HFF-Myc (cell line): ENCODE data around the gene NEDD4L.

Experiments
- DNase-seq: peaks from one replicate; pipeline ENCODE4 v3.0.0-alpha.2; 2011; ENCODE audit warnings: low read depth; ENCODE audit errors: extremely low read depth
- H3K4me3 ChIP-seq: replicated peaks from 2 replicates; pipeline ENCODE4 v1.5.1; 2011; ENCODE audit warnings: low read depth, mild to moderate bottlenecking, control low read depth, low read length
- TF ChIP-seq, protein P1 (sequence below): IDR thresholded peaks from 2 replicates; pipeline ENCODE4 v1.5.1; 2012; ENCODE audit warnings: mild to moderate bottlenecking, low read depth, low read length, control low read depth; ENCODE audit errors: missing control alignments

The NEDD4L gene

DNA sequence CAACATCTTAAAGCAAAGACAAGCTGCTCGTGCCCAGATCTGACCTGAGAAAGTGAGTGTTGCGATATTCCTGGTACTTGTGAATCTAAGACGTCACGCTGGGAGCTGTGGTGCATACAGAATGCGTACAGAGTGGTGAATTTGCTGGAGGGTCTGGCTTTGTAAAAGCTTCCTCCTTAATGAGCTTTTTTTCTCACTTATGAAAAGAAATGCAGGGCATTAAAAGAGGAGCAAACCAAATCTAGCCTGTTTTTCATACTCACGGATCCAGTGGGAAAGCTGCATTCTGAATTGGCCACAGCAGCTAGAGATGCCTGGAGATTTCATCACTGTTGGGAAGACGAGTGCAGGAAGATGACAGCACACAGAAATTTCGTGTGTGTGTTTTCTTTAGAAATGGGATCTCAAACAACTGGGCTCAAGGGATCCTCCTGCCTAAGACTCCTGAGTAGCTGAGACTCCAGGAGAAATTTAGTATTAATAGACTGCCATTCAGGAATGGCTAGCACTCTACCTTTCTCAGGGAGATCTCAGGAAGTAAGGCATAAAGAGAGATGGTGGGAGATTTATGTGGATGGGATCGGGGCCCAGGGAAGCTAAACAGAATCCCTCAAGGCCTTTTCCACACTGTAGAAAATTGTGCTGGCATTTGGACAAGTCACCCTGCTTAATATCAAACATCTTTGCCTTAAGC, 403.5 kb downstream of the NEDD4L start:
- no peak overlapping the region for H3K4me3 ChIP-seq
- no peak for DNase-seq

DNA sequence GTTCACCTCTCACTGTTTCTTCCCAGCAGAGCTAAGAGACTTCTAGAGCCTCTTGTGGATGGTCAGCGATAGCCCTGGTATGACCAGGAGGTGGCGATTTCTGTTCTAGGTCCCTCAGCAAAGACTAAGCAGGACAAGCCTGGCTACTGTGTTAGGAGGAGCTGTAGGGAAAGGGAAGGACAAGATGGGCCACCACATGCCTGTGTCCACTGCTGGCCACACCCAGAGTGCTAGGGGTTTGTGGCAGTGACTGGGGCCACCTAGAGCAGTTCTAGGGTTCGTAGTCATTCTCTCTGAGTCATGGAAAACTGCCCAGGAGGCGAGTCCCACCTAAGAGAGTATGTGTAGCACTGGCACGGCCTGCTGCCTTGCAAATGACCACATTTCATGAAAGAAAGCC, 405.4 kb downstream of the NEDD4L start:
- H3K4me3 ChIP-seq, result no peak overlapping the region
- TF ChIP-seq, protein P1, sequence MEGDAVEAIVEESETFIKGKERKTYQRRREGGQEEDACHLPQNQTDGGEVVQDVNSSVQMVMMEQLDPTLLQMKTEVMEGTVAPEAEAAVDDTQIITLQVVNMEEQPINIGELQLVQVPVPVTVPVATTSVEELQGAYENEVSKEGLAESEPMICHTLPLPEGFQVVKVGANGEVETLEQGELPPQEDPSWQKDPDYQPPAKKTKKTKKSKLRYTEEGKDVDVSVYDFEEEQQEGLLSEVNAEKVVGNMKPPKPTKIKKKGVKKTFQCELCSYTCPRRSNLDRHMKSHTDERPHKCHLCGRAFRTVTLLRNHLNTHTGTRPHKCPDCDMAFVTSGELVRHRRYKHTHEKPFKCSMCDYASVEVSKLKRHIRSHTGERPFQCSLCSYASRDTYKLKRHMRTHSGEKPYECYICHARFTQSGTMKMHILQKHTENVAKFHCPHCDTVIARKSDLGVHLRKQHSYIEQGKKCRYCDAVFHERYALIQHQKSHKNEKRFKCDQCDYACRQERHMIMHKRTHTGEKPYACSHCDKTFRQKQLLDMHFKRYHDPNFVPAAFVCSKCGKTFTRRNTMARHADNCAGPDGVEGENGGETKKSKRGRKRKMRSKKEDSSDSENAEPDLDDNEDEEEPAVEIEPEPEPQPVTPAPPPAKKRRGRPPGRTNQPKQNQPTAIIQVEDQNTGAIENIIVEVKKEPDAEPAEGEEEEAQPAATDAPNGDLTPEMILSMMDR, result no peak
- DNase-seq, result no peak

More for the DNA sequence above, 403.5 kb downstream of the NEDD4L start:
- TF ChIP-seq, protein P1, result no peak
